Uterus (tissue), 4 donors: ENCODE measurements around the gene GRPEL2. TPM values are rescaled to one million over a fixed set of nuclear protein-coding genes. Genes with fewer than 3 reads are reported as not detected.

Experiments
- DNase-seq, 2 donors: peaks; one replicate each; pipeline ENCODE4 v3.0.0-alpha.2; 2019 to 2020
- H3K27ac ChIP-seq, 2 donors: fragments of 200-600 bp; sonication (generic); 1 replicate in 1 of 2; 2 replicates in 1 of 2; pipeline ENCODE4 v1.5.1; 2016 to 2018
- H3K27me3 ChIP-seq, 2 donors: fragments of 200-600 bp; sonication (generic); one replicate each; pipeline ENCODE4 v1.5.1; 2018 to 2019; ENCODE audit warnings: control low read depth in 1 of 2
- H3K36me3 ChIP-seq, 2 donors: fragments of 200-600 bp; sonication (generic); one replicate each; pipeline ENCODE4 v1.5.1; 2019; ENCODE audit warnings: control low read depth in 1 of 2
- H3K4me1 ChIP-seq, 2 donors: fragments of 200-600 bp; sonication (generic); one replicate each; pipeline ENCODE4 v1.5.1; 2018 to 2019; ENCODE audit warnings: control low read depth in 1 of 2
- H3K4me3 ChIP-seq, 2 donors: fragments of 200-600 bp; sonication (generic); 1 replicate in 1 of 2; 2 replicates in 1 of 2; pipeline ENCODE4 v1.5.1; 2018 to 2019; ENCODE audit warnings: mild to moderate bottlenecking in 1 of 2
- H3K9me3 ChIP-seq, 2 donors: fragments of 200-600 bp; sonication (generic); one replicate each; pipeline ENCODE4 v1.5.1; 2019; ENCODE audit warnings: control low read depth in 1 of 2
- POLR2A ChIP-seq, 2 donors: fragments of 450-650 bp; IDR thresholded peaks; one replicate each; pipeline ENCODE4 v1.6.1; 2016; ENCODE audit warnings: antibody characterized with exemption in 2 of 2, mild to moderate bottlenecking in 1 of 2, moderate library complexity in 1 of 2
- intact Hi-C: fragments of 100-400 bp; cut with DNase I; formaldehyde crosslinking; loops from one replicate; pipeline ENCODE4 v1.15.1; 2023; ENCODE audit warnings: low total_unique reads
- total RNA-seq, 4 donors: library from RNA; depleted of rRNA in 3 of 4; stranded (reverse); fragments of >200 nt in 3 of 4; gene quantifications; one replicate each; pipeline versions ENCODE4 v1.1.0 to v1.2.4, GENCODE V29; 2014 to 2023
- TF ChIP-seq, protein P1 (sequence below), 4 experiments: fragments of 200-600 bp in 2 of 4; fragments of 450-650 bp in 2 of 4; sonication (generic) in 2 of 4; IDR thresholded peaks; one replicate each; pipeline ENCODE4 v1.5.1; 2016 to 2019; ENCODE audit warnings: antibody characterized with exemption in 4 of 4, mild to moderate bottlenecking in 2 of 4, moderate library complexity in 1 of 4
- donor health status: DM: yes; HTN: yes; CAD: no.

Gene GRPEL2
- total RNA-seq, 4 donors from 2014 or later, result 13.5 to 27.0 (median 22.6) TPM

GRCh38 chr5:149360272-149360671 lies 15.0 kb downstream of the GRPEL2 start:
- no peak overlapping the region for H3K27ac ChIP-seq
- TF ChIP-seq, protein P1, sequence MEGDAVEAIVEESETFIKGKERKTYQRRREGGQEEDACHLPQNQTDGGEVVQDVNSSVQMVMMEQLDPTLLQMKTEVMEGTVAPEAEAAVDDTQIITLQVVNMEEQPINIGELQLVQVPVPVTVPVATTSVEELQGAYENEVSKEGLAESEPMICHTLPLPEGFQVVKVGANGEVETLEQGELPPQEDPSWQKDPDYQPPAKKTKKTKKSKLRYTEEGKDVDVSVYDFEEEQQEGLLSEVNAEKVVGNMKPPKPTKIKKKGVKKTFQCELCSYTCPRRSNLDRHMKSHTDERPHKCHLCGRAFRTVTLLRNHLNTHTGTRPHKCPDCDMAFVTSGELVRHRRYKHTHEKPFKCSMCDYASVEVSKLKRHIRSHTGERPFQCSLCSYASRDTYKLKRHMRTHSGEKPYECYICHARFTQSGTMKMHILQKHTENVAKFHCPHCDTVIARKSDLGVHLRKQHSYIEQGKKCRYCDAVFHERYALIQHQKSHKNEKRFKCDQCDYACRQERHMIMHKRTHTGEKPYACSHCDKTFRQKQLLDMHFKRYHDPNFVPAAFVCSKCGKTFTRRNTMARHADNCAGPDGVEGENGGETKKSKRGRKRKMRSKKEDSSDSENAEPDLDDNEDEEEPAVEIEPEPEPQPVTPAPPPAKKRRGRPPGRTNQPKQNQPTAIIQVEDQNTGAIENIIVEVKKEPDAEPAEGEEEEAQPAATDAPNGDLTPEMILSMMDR (IDR thresholded peaks at IDR 0.05), result no peak
- TF ChIP-seq POLR2A (IDR thresholded peaks at IDR 0.05), result no peak
- intact Hi-C loops, result no loop called here
- H3K27me3 ChIP-seq, result no peaks in the 10 kb centered on the region
- no peaks in the 10 kb centered on the region for H3K4me1 ChIP-seq
- H3K36me3 ChIP-seq, result no peaks in the 10 kb centered on the region
- H3K4me3 ChIP-seq, result no peak overlapping the region
- H3K9me3 ChIP-seq, result no peaks in the 10 kb centered on the region
- no peak for DNase-seq

- intact Hi-C loops, result no loop called here
- Histone ChIP-seq H3K36me3 (no peaks in the 10 kb centered on the region), H3K27ac (no peak overlapping the region), H3K27me3 (no peaks in the 10 kb centered on the region), H3K9me3 (no peaks in the 10 kb centered on the region), H3K4me3 (no peak overlapping the region), H3K4me1 (no peaks in the 10 kb centered on the region)
- no peak for DNase-seq
- no peak for TF ChIP-seq POLR2A (IDR thresholded peaks at IDR 0.05)
- TF ChIP-seq, protein P1 (IDR thresholded peaks at IDR 0.05), result no peak
Measured at GRCh38 chr5:149362541-149362940, 17.2 kb downstream of the GRPEL2 start.

- Histone ChIP-seq H3K27me3 (no peaks in the 10 kb centered on the region), H3K36me3 (no peaks in the 10 kb centered on the region), H3K9me3 (no peaks in the 10 kb centered on the region), H3K4me3 (no peak overlapping the region), H3K27ac (no peak overlapping the region), H3K4me1 (no peaks in the 10 kb centered on the region)
- DNase-seq, result no peak
- intact Hi-C loops, result no loop called here
- TF ChIP-seq, protein P1 (IDR thresholded peaks at IDR 0.05), result no peak
- TF ChIP-seq POLR2A (IDR thresholded peaks at IDR 0.05), result no peak
Measured at GRCh38 chr5:149363358-149363757, 18.1 kb downstream of the GRPEL2 start.

DNA sequence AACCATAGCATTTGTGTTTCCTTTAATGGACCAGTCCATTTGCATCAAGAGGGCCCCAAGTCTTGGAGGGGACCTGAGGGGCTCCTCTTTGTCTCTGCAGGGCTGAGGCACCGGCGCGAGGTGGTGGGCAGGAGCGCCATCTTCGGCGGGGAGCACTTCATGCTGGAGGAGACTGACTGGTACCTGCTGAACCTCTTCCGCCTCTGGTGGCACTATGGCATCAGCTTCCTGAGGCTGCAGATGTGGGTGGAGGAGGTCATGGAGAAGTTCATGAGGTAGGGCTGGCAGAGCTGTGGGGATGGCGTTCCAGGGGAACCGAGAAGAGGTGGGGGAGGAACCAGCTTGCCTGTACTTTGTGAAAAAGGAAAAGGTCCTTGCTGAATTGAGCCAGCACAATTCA lies 18.6 kb downstream of the GRPEL2 start:
- no peaks in the 10 kb centered on the region for H3K27me3 ChIP-seq
- H3K4me1 ChIP-seq, result no peaks in the 10 kb centered on the region
- DNase-seq, result no peak
- H3K27ac ChIP-seq, result no peak overlapping the region
- no peak for TF ChIP-seq POLR2A (IDR thresholded peaks at IDR 0.05)
- TF ChIP-seq, protein P1 (IDR thresholded peaks at IDR 0.05), result no peak
- no peak overlapping the region for H3K4me3 ChIP-seq
- intact Hi-C loops, result no loop called here
- no peaks in the 10 kb centered on the region for H3K9me3 ChIP-seq
- H3K36me3 ChIP-seq, result no peaks in the 10 kb centered on the region

DNA sequence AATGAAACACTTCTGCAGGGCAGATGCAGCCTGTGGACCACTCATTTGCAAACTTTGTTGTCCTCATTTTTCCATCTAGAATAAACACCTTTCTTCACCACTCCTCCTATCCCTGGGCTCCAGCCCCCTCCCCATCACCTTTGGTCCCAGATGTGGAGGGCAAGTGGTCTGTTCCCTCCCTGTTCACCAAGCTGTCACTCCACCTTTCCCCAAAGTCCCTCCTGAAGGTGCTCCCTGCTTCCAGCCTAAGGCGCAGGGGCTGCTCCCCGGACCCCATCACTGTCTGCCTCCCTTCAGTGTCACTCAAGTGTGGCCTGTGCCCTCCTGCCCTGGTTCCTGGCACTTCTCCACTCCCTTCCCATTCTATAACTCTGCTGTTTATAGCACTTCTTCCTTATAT lies 19.4 kb downstream of the GRPEL2 start:
- H3K27ac ChIP-seq, result no peak overlapping the region
- no peaks in the 10 kb centered on the region for H3K27me3 ChIP-seq
- H3K36me3 ChIP-seq, result no peaks in the 10 kb centered on the region
- H3K9me3 ChIP-seq, result no peaks in the 10 kb centered on the region
- H3K4me3 ChIP-seq, result no peak overlapping the region
- intact Hi-C loops, result loop anchor here (5.0 kb wide), 1 partner anchor 203 kb away; no protein-coding TSS in a partner anchor
- DNase-seq, result no peak
- TF ChIP-seq, protein P1 (IDR thresholded peaks at IDR 0.05), result no peak
- no peak for TF ChIP-seq POLR2A (IDR thresholded peaks at IDR 0.05)
- H3K4me1 ChIP-seq, result no peaks in the 10 kb centered on the region
